Activated CD4-positive, alpha-beta T cell treated with anti-CD3 and anti-CD28 coated beads, Interleukin-2, amount 50 U/mL, for 16 hours (primary cell): ENCODE results near the gene SLC22A23.
"Not testable (repeated sequence)": the region's sequence is repeated elsewhere in the genome, so short reads cannot be mapped to it uniquely, and the experiment has no call there.

Experiments
- DNase-seq: peaks from one replicate; pipeline ENCODE4 v3.0.0-alpha.2; 2020

The SLC22A23 gene

GRCh38 chr6:3384241-3385143 is 72.4 kb downstream of the SLC22A23 start:
- no peak for DNase-seq

DNA sequence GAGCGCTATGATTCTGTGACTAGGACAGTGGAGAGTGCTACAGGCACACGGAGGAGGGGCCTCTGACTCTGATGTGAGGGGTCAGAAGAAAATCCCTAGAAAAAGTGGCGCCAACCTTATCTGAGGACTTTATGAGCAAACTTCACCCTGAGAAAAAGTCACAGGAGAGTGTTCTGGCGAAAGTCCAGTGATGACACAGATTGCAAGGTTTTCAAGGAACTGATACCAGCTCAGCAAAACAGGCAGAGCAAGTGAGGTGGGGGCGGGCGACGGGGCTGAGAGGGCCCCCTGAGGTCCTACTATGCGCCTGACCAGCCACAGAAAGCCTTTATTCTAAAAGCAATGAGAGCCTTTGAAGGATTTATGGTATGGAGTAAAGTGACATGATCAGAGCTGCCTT is 73.3 kb downstream of the SLC22A23 start:
- no peak for DNase-seq

DNA sequence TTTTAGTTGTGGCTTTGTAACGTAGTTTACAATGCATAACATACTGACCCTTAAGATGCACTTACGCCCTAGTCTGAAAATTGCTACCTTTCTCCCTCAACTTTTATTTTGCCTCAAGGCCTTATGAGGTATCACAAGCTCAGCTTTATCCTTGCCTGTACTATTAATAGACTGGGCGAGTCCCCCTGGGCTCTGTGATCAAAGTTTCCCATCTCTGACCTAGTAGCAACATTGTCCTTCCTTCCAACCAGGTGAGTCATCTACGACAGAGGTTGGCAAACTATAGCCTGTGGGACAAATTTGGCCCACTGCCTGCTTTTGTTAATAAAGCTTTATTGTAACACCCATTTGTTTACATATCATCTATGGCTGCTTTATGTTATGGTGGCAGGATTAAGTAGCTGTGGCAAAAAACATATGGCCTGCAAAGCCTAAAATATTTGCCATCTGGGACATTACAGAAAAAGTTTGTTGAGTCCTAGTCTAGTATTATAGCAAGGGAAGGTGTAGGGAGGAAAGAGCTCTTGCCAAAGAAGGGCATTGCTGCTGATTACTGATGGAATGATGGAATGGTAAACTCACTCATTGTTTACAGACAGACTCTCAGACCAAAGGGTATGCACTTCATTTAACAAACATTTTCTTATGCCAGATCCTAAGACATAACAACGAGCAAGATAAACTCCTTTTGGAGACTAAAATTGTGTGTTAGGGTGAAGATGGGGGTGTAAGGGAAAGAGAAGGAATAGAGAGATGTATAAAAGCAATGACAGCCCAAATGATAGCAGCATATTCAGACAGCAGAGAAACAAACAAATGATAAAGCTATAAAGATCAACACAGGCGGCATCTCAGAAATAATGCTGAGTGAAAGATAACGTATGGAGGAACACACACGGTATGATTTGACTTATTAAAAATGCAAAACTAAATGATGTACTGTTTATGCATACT is 74.2 kb downstream of the SLC22A23 start:
- DNase-seq = no peak

GRCh38 chr6:3381233-3381921 is 75.5 kb downstream of the SLC22A23 start:
- no peak for DNase-seq

GRCh38 chr6:3380344-3381232 is 76.3 kb downstream of the SLC22A23 start:
- no peak for DNase-seq

DNA sequence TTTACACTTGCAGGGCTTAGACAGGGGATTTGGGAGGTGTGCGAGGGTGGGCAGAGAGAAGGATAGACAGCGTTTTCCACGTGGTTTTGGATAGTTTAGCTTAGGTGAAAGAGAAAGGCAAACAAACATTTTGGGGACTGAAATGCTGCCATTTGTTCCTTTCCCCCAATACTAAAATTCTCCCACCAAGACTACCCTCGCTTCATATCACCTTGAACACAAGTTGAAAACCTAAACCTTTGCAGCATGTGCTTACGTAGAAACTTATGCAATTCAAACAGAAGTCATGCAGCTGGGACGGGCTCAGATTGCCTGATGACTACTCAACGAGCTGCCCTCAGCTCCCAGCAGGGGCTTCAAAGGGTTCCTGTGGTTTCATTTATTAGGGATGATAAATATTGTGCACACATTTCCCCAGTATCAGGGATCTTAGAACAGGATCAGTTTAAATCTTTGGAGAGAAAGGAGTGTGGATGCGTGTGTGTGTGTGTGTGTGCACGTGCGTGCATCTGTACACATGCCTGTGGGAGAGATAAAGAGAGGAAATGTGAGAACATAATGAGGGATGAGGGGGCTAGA is 77.3 kb downstream of the SLC22A23 start:
- no peak for DNase-seq

DNA sequence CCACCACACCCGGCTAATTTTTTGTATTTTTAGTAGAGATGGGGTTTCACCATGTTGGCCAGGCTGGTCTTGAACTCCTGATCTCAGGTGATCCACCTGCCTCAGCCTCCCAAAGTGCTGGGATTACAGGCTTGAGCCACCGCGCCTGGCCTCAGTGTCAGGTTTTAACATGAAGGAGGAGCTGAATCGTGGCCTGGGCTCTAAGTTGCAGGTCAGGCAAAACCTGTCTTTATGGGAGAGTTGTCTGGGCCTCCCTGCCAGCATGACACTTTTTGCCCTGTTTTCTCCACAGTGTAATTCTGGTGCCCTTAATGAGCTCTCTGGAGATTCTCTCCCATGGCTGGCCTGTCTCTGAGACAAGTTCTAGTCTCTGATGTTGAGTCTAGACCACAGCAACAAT is 78.0 kb downstream of the SLC22A23 start:
- not testable (repeated sequence) for DNase-seq

DNA sequence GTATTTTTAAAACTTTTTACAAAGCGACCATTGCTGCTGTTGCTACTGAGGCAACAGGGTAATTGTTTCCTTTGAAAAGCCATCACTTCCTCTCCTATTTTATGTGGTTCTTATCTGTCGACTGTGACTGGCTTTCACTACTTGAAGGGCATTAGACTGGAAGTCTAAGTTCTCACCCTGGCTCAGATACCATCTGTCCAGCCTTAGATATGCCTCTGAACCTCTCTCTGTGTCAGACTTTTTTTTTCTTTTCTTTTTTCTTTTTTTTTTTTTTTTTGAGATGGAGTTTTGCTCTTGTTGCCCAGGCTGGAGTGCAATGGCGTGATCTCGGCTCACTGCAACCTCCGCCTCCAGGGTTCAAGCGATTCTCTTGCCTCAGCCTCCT is 78.5 kb downstream of the SLC22A23 start:
- not testable (repeated sequence) for DNase-seq

DNA sequence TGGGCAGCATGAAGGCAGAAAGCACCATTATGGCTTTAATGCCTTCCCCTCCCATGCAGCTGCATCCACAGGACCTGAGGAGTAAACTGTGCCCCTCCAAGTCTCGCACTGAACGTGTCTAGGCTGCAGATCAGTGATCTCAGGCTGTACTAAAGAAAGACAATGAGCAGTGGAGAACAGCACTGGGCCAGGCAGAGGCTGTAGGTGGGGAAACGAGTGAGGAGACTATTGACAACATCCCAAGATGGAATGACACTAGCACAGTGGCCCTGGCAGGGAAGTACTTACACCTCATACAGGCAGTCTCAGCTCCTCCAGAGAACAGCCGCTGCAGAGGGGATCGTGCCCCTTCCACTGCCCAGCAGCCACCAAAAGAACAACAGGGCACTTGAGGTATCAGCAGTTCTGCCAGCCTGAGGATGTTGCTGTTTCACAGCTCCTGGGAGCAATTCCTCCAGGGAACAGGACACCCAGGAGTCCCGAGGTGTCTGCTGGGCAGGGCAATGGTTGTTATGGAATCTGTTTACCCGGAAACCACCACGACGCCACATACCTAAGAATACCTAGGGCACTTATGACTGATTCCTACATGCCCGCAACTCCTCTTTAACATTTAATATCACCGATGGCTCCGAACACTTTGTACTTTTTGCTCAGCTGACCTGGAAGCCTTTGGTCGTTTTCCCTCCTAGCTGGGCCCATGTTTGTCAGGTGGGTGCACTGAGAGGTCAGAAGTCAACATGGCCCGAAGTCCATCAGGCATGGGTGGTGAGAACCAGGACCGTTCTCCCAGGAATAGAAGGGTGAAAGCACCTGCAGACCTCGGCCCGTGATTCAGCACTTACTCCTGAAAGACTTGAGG is 79.1 kb downstream of the SLC22A23 start:
- no peak for DNase-seq

DNA sequence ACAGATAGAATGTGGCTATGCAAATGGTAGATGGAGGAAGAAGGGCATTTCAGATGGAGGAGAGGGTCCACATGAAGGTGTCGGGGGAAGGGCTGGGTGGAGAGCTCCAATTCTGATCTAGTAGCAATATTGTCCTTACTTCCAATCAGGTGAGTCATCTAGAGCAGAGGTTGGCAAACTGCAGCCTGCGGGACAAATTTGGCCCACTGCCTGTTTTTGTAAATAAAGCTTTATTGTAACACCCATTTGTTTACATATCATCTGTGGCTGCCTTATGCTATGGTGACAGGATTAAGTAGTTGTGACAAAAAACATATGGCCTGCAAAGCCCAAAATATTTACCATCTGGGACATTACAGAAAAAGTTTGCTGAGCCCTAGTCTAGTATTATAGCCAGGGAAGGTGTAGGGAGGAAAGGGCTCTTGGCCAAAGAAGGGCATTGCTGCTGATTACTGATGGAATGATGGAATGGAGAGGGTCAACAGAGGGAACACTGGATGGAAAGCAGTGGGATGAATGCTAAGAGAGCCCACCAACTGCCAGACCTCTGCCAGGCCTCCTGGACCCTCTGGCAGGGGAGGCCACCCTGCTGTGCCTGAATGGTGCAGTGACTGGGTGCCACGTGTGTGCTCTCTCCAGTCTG is 79.8 kb downstream of the SLC22A23 start:
- no peak for DNase-seq

DNA sequence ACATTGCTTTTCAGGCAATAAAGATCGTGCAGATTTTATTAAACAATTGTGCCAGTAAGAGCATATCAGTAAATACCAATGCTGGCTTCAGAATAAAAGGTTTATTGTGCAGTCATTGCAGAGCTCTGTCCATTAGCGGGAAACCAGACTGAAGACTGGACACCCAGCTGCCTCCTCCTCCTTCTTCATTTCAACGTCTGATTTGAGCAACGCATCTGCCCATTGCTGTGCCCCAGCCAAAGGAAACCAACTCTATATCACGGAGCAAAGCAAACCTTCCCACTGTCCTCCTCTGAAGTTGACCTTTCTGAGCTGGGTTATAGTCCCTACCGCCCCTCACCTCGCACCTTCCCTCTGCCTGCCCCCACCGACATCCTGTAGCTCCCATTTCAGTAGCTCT is 80.8 kb downstream of the SLC22A23 start:
- no peak for DNase-seq

DNA sequence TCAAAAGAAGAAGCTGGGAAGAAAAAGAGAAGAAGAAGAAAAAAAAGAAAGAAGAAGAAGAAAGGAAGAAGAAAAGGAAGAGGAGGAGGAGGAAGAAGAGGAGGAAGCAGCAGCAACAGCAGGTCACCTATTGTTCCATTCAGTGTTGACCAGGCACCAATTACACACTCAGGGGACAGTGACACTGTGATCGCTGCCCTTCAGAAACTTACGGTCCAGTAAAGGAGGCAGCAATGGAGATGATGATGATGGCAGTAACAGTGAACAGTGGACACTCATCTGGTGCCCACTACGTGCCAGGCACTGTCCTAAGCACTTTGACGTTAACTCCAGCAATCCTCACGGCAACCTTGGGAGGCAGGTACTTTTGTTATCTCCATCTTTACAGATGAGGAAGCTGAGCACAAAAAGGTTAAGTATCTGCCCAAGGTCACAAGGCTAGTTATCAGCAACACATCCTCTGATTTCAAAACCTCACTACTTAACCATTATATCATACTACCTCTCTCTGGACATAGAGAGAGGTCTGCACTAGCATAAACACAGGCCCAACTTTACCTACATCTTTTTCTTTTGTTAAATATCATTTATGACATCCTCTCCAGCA is 83.2 kb downstream of the SLC22A23 start:
- DNase-seq = no peak

GRCh38 chr6:3372912-3373554 is 83.8 kb downstream of the SLC22A23 start:
- DNase-seq = no peak

- no peak for DNase-seq
These were observed 84.5 kb downstream of the SLC22A23 start for GRCh38 chr6:3372184-3372846.

DNA sequence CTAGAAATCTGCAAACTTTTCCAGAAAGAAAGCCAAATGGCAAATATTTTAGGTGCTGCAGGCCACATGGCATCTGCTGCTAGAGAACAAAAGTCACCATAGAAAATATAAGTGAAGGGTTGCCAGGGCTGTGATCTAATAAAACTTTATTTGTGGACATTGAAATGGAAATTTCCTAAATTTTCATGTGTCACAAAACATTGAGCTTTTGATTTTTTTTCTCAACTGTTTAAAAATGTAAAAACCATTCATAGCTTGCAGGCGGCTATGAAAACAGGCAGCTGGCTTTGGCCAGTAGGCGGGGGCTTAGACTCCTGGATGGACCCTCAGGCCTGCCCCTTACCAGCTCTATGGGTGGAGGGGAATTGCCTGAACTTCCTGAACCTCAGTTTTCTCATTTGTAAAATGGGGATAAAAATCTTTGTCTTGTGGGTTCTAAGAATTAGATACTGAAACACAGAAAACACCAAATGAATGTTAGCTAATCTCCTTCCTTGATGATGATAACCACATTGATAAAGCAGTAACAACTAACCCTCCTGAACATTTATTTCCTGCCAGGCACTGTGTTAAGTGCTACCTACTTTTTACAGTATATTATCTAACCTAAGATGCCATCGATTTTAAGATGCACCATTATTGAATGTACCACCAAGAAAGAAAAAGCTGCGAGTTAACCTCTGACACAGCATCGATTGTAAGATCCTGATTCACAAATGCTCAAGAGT is 85.5 kb downstream of the SLC22A23 start:
- no peak for DNase-seq

- DNase-seq = peak; percentile 5
These were observed 86.3 kb downstream of the SLC22A23 start for GRCh38 chr6:3370361-3371221.

DNA sequence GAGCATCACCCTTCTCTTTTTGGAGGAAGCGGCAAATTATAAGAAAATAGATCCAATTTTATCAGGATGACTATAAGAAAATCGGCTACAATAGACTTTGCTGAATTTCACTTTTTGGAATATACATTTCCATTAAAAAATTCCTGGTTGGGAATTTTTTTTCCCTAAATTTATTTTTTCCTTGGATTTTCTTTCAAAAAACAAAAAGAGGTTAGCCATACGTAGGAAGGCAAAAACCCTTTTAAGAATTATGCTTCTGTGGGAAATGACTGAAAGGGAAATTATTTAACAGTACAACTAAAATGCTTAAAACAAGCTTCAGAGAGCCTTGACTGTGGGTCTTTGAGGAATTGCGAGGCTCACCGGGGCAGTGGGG is 86.9 kb downstream of the SLC22A23 start:
- no peak for DNase-seq
